Measurements from ENCODE around the gene ABT1. TPM values are rescaled to one million over a fixed set of nuclear protein-coding genes. Genes with fewer than 3 reads are reported as not detected.

Gene ABT1
- total RNA-seq, 4 donors from 2014 or later: 17.4 to 30.0 (median 21.1) TPM

GRCh38 chr6:26561533-26562466, 35.0 kb upstream of the ABT1 start:
- no peak for DNase-seq (ENCODE audit: low spot score in 2 of 2)
- H3K4me1 ChIP-seq: no peaks in the 10 kb centered on the region
- no peaks in the 10 kb centered on the region for H3K36me3 ChIP-seq
- H3K9me3 ChIP-seq: no peaks in the 10 kb centered on the region
- TF ChIP-seq POLR2AphosphoS5 (IDR thresholded peaks at IDR 0.05) (no peak), POLR2A (IDR thresholded peaks at IDR 0.05) (no peak), EP300 (IDR thresholded peaks at IDR 0.05) (no peak), CTCF (IDR thresholded peaks at IDR 0.05) (no peak)
- 77% methylated on average over 17 of the region's 17 CpGs for WGBS
- H3K27me3 ChIP-seq: no peaks in the 10 kb centered on the region
- H3K27ac ChIP-seq: no peak overlapping the region
- no peak overlapping the region for H3K4me3 ChIP-seq

- 83% methylated on average over 6 of the region's 6 CpGs for WGBS
- Histone ChIP-seq H3K27me3 (no peaks in the 10 kb centered on the region), H3K4me3 (no peak overlapping the region), H3K9me3 (no peaks in the 10 kb centered on the region), H3K4me1 (no peaks in the 10 kb centered on the region), H3K36me3 (no peaks in the 10 kb centered on the region), H3K27ac (no peak overlapping the region)
- DNase-seq (ENCODE audit: low spot score in 2 of 2): no peak
- TF ChIP-seq EP300 (IDR thresholded peaks at IDR 0.05) (no peak), POLR2A (IDR thresholded peaks at IDR 0.05) (no peak), POLR2AphosphoS5 (IDR thresholded peaks at IDR 0.05) (no peak), CTCF (IDR thresholded peaks at IDR 0.05) (no peak)
These were observed 33.3 kb upstream of the ABT1 start for GRCh38 chr6:26563488-26563887.

- TF ChIP-seq EP300 (IDR thresholded peaks at IDR 0.05) (no peak), POLR2AphosphoS5 (IDR thresholded peaks at IDR 0.05) (peak in 2 of 3 donors; percentile 91 to 96)
- Histone ChIP-seq H3K9me3 (no peaks in the 10 kb centered on the region), H3K4me1 (peaks cover 16% of the 10 kb centered on the region), H3K27ac (no peak overlapping the region), H3K27me3 (no peaks in the 10 kb centered on the region), H3K4me3 (peak overlapping the region; percentile 55), H3K36me3 (no peaks in the 10 kb centered on the region)
- 4% methylated on average over 31 of the region's 34 CpGs for WGBS
- peak; percentile 94 to 97 for DNase-seq (ENCODE audit: low spot score in 2 of 2)
These were observed 27.9 kb upstream of the ABT1 start for GRCh38 chr6:26568601-26569432.

GRCh38 chr6:26569433-26569764, 27.4 kb upstream of the ABT1 start:
- no peak for TF ChIP-seq POLR2AphosphoS5 (IDR thresholded peaks at IDR 0.05)
- TF ChIP-seq EP300 (IDR thresholded peaks at IDR 0.05): no peak
- no peak for TF ChIP-seq CTCF (IDR thresholded peaks at IDR 0.05)
- no peak for TF ChIP-seq POLR2A (IDR thresholded peaks at IDR 0.05)
- no peak overlapping the region for H3K27ac ChIP-seq

GRCh38 chr6:26570027-26570809, 26.5 kb upstream of the ABT1 start:
- no peak for DNase-seq (ENCODE audit: low spot score in 2 of 2)
- Histone ChIP-seq H3K27ac (no peak overlapping the region), H3K4me1 (peaks cover 16% of the 10 kb centered on the region), H3K9me3 (no peaks in the 10 kb centered on the region), H3K36me3 (no peaks in the 10 kb centered on the region), H3K4me3 (no peak overlapping the region), H3K27me3 (no peaks in the 10 kb centered on the region)
- TF ChIP-seq POLR2A (IDR thresholded peaks at IDR 0.05): no peak
- no peak for TF ChIP-seq POLR2AphosphoS5 (IDR thresholded peaks at IDR 0.05)
- no peak for TF ChIP-seq EP300 (IDR thresholded peaks at IDR 0.05)
- TF ChIP-seq CTCF (IDR thresholded peaks at IDR 0.05): no peak
- 74% methylated on average over 21 of the region's 21 CpGs for WGBS

More at GRCh38 chr6:26569433-26569764, 27.4 kb upstream of the ABT1 start:
- Histone ChIP-seq H3K27me3 (no peaks in the 10 kb centered on the region), H3K4me3 (peak overlapping the region; percentile 55), H3K4me1 (peaks cover 16% of the 10 kb centered on the region), H3K9me3 (no peaks in the 10 kb centered on the region), H3K36me3 (no peaks in the 10 kb centered on the region)
- 8% methylated on average over 2 of the region's 2 CpGs for WGBS
- no peak for DNase-seq (ENCODE audit: low spot score in 2 of 2)

All from suprapubic skin (tissue), 4 donors.